Upper lobe of left lung (tissue), 4 donors: ENCODE results near the gene UBL4B.

ENCODE experiments used
- EP300 ChIP-seq, 4 donors: sonication (generic); formaldehyde crosslinking; IDR thresholded peaks; one replicate each; pipeline ENCODE4 v1.5.1; 2017; ENCODE audit warnings: antibody characterized with exemption in 4 of 4, control low read depth in 2 of 4
- POLR2A ChIP-seq, 4 donors: fragments of 450-650 bp; IDR thresholded peaks; one replicate each; pipeline ENCODE4 v1.5.1; 2016 to 2017; ENCODE audit warnings: antibody characterized with exemption in 4 of 4, mild to moderate bottlenecking in 2 of 4
- POLR2AphosphoS5 ChIP-seq, 2 donors: sonication (generic); formaldehyde crosslinking; IDR thresholded peaks; one replicate each; pipeline ENCODE4 v1.5.1; 2017; ENCODE audit warnings: antibody characterized with exemption in 2 of 2
- TF ChIP-seq, protein P1 (sequence below), 6 experiments: fragments of 450-650 bp in 4 of 6; fragments of 200-600 bp in 2 of 6; sonication (generic) in 2 of 6; IDR thresholded peaks; one replicate each; pipeline ENCODE4 v1.5.1; 2016 to 2019; ENCODE audit warnings: antibody characterized with exemption in 6 of 6

DNA sequence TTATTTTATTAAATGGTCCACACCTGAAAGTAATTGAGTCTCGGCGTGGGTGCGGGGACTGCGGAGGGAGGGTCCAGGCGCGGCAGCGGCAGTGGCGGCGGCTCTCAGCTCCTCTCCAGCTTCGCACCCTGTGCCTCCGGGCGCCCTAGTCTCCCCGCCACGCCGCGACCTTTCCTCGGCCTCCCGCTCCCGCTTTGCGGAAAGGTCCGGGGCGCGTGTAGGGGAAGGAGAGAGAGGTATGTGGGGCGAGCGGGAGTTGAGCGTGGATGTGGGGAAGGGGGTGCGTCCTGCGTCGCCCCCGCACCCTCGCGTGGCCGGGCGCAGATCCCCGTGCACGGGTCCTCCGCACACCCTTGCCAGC is 28.4 kb upstream of the UBL4B start:
- TF ChIP-seq, protein P1, sequence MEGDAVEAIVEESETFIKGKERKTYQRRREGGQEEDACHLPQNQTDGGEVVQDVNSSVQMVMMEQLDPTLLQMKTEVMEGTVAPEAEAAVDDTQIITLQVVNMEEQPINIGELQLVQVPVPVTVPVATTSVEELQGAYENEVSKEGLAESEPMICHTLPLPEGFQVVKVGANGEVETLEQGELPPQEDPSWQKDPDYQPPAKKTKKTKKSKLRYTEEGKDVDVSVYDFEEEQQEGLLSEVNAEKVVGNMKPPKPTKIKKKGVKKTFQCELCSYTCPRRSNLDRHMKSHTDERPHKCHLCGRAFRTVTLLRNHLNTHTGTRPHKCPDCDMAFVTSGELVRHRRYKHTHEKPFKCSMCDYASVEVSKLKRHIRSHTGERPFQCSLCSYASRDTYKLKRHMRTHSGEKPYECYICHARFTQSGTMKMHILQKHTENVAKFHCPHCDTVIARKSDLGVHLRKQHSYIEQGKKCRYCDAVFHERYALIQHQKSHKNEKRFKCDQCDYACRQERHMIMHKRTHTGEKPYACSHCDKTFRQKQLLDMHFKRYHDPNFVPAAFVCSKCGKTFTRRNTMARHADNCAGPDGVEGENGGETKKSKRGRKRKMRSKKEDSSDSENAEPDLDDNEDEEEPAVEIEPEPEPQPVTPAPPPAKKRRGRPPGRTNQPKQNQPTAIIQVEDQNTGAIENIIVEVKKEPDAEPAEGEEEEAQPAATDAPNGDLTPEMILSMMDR (IDR thresholded peaks at IDR 0.05) = no peak
- no peak for TF ChIP-seq EP300 (IDR thresholded peaks at IDR 0.05)
- no peak for TF ChIP-seq POLR2A (IDR thresholded peaks at IDR 0.05)
- no peak for TF ChIP-seq POLR2AphosphoS5 (IDR thresholded peaks at IDR 0.05)
